Liver (tissue), 3 donors: ENCODE results near the gene LRRTM4.

ENCODE experiments used
- ATF3 ChIP-seq: IDR thresholded peaks from 2 replicates; pipeline ENCODE4 v1.6.1; 2016; ENCODE audit warnings: antibody characterized with exemption
- EGR1 ChIP-seq, 2 donors: IDR thresholded peaks; 2 replicates each; pipeline ENCODE4 v1.6.1; 2016 to 2018; ENCODE audit warnings: antibody characterized with exemption in 2 of 2, low read depth in 2 of 2
- FOXA1 ChIP-seq: IDR thresholded peaks from 2 replicates; pipeline ENCODE4 v1.6.1; 2016; ENCODE audit warnings: antibody characterized with exemption
- GABPA ChIP-seq, 2 donors: IDR thresholded peaks in 1 of 2; conservative IDR thresholded peaks in 1 of 2; 2 replicates each; pipeline ENCODE4 v1.6.1; 2016; ENCODE audit warnings: antibody characterized with exemption in 2 of 2, mild to moderate bottlenecking in 1 of 2, moderate library complexity in 1 of 2
- JUND ChIP-seq, 2 donors: IDR thresholded peaks; 2 replicates each; pipeline ENCODE4 v1.6.1; 2016; ENCODE audit warnings: antibody characterized with exemption in 2 of 2
- TAF1 ChIP-seq: conservative IDR thresholded peaks from 2 replicates; pipeline ENCODE4 v1.6.1; 2016; ENCODE audit warnings: antibody characterized with exemption, mild to moderate bottlenecking
- YY1 ChIP-seq: IDR thresholded peaks from 2 replicates; pipeline ENCODE4 v1.6.1; 2016; ENCODE audit warnings: antibody characterized with exemption, mild to moderate bottlenecking
- ZBTB33 ChIP-seq: IDR thresholded peaks from 2 replicates; pipeline ENCODE4 v1.6.1; 2016; ENCODE audit warnings: antibody characterized with exemption
- TF ChIP-seq, protein P1 (sequence below): fragments of 150-350 bp; IDR thresholded peaks from 2 replicates; pipeline ENCODE4 v1.5.1; 2017; ENCODE audit warnings: improper control_type of control experiment, low read depth, low read length; ENCODE audit not compliant: missing input control
- TF ChIP-seq, protein P2 (sequence below): IDR thresholded peaks from 2 replicates; pipeline ENCODE4 v1.6.1; 2016; ENCODE audit warnings: antibody characterized with exemption
- donor health status: healthy.
- donor health status: healthy.

DNA sequence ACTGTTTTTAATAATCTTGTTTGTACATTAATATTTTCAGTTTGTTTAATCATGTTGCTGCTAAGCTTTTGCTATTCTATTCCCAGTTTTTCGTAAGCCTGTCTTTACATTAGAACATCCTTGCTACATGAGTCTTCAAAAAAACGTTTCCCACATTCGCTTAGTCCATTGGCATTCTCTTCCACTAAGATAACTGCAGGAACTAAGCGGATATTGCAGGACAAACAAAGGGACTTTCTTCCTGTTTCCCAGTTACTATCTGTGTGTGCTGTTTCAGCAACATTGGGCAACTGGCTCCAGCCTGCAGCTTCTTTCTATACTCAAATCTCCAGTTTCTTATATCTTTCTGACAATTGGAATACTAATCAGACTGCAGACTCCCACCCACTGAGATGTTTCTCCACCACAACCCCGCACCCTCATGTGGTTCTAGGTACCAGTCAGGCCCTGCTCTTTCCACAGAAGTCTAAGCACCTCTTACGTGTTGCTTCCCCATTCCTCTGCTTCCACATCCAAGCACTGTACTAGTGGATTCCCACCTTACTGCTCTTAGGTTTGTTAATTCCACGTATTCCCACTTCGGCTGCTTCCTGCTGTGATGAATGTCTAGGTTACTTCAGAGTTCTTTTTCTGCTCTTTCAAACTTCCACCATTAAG is 420.3 kb downstream of the LRRTM4 start:
- TF ChIP-seq, protein P1, sequence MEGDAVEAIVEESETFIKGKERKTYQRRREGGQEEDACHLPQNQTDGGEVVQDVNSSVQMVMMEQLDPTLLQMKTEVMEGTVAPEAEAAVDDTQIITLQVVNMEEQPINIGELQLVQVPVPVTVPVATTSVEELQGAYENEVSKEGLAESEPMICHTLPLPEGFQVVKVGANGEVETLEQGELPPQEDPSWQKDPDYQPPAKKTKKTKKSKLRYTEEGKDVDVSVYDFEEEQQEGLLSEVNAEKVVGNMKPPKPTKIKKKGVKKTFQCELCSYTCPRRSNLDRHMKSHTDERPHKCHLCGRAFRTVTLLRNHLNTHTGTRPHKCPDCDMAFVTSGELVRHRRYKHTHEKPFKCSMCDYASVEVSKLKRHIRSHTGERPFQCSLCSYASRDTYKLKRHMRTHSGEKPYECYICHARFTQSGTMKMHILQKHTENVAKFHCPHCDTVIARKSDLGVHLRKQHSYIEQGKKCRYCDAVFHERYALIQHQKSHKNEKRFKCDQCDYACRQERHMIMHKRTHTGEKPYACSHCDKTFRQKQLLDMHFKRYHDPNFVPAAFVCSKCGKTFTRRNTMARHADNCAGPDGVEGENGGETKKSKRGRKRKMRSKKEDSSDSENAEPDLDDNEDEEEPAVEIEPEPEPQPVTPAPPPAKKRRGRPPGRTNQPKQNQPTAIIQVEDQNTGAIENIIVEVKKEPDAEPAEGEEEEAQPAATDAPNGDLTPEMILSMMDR = no peak
- TF ChIP-seq, protein P2, sequence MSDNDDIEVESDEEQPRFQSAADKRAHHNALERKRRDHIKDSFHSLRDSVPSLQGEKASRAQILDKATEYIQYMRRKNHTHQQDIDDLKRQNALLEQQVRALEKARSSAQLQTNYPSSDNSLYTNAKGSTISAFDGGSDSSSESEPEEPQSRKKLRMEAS = no peak
- no peak for TF ChIP-seq EGR1 (IDR thresholded peaks at IDR 0.05; ENCODE audit: low read depth in 2 of 2)
- TF ChIP-seq FOXA1 = no peak
- TF ChIP-seq TAF1 = no peak
- no peak for TF ChIP-seq YY1
- no peak for TF ChIP-seq GABPA (IDR thresholded peaks at IDR 0.05 in 1 of 2, conservative IDR thresholded peaks at IDR 0.05 in 1 of 2)
- TF ChIP-seq ZBTB33 = no peak
- no peak for TF ChIP-seq ATF3
- TF ChIP-seq JUND (IDR thresholded peaks at IDR 0.05) = no peak
